ENCODE data around the gene SLC25A21.
"Not testable (repeated sequence)": the region's sequence is repeated elsewhere in the genome, so short reads cannot be mapped to it uniquely, and the experiment has no call there.

DNA sequence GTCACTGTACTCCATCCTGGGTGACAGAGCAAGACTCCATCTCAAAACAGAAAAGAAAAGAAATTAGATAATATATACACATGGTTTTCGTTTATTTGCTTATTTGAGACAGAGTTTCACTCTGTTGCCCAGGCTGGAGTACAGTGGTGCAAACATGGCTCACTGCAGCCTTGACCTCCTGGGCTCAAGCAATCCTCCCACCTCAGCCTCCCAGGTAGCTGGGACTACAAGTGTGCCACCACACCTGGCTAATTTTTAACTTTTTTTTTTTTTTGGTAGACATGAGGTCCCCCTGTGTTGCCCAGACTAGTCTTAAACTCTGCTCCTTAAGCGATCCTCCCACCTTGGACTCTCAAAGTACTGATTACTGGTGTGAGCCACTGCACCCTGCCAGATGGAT is 37.2 kb upstream of the SLC25A21 start:
- TF ChIP-seq POLR2A (IDR thresholded peaks at IDR 0.05; ENCODE audit: low read depth, low read length); POLR2AphosphoS5 (IDR thresholded peaks at IDR 0.05; ENCODE audit: low read depth, low read length); TAF1 (IDR thresholded peaks at IDR 0.05; ENCODE audit: borderline replicate concordance, low read depth, low read length): not testable (repeated sequence)
